Measurements from ENCODE around the gene P2RY12.

Gene P2RY12

DNA sequence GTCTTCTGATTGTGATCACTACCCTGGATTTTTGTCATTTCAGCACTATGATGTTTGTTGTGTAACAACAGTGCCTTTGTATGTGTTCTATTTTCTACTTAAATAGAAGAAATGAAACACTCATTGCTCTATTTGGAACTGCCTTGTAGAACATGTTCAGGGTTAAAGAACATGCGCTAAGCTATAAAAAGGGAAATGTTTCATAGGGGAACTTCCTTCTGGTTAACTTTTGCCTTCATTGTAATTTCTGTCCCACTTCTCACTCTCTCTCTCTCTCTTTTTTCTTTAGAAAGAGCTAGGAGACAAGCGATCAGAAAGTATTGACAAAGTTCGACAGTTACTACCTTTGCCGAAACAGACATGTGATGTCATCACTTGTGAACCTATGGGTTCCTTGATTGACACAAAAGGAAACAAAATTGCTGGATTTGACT is at the start of gene P2RY12:
Gene P2RY12 (minus strand): TSS at position 13 of the 434 bp plus-strand sequence. CDS start 45,908 bp downstream, outside the sequence.
- peaks cover 53% of the 10 kb centered on the region for H3F3A ChIP-seq (ENCODE audit: control insufficient read depth, insufficient read depth)
- no peaks in the 10 kb centered on the region for H3K79me2 ChIP-seq (ENCODE audit: control insufficient read depth, low read length)
- TF ChIP-seq CTCF (IDR thresholded peaks at IDR 0.05; ENCODE audit: low read depth, low read length, poor library complexity, severe bottlenecking) (no peak), EZH2phosphoT487 (IDR thresholded peaks at IDR 0.05; ENCODE audit: borderline replicate concordance, low read length) (no peak)
- peaks cover 11% of the 10 kb centered on the region; the same call in 1 of the 2 replicates for H3K36me3 ChIP-seq (ENCODE audit: control insufficient read depth, low read length)
- peak within 1 kb of the TSS; percentile 81 for H3K4me2 ChIP-seq (ENCODE audit: low read length)
- H3K4me1 ChIP-seq (ENCODE audit: control insufficient read depth, low read length) = peaks cover 97% of the 10 kb centered on the region
- H3K9me3 ChIP-seq (ENCODE audit: control insufficient read depth, insufficient read depth, low read length) = no peaks in the 10 kb centered on the region
- H4K20me1 ChIP-seq (ENCODE audit: control insufficient read depth, insufficient read depth, low read depth, low read length) = no peaks in the 10 kb centered on the region
- H3K27ac ChIP-seq (ENCODE audit: low read depth, low read length) = peak within 1 kb of the TSS; percentile 91
- H3K27me3 ChIP-seq (ENCODE audit: control insufficient read depth, low read length) = no peaks in the 10 kb centered on the region
- peak within 1 kb of the TSS; percentile 70 for H3K4me3 ChIP-seq (ENCODE audit: low read length)
- no peaks in the 10 kb centered on the region for H3K9me2 ChIP-seq (replicated peaks; ENCODE audit: control insufficient read depth, low read length)

GRCh38 chr3:151432616-151433372 is 48.2 kb upstream of the P2RY12 start:
- Histone ChIP-seq H3K4me1 (ENCODE audit: control insufficient read depth, low read length) (peaks cover 30% of the 10 kb centered on the region), H3K4me2 (ENCODE audit: low read length) (no peak overlapping the region), H4K20me1 (ENCODE audit: control insufficient read depth, insufficient read depth, low read depth, low read length) (no peaks in the 10 kb centered on the region), H3K9me2 (replicated peaks; ENCODE audit: control insufficient read depth, low read length) (no peaks in the 10 kb centered on the region), H3K27me3 (ENCODE audit: control insufficient read depth, low read length) (no peaks in the 10 kb centered on the region), H3K9me3 (ENCODE audit: control insufficient read depth, insufficient read depth, low read length) (no peaks in the 10 kb centered on the region), H3K4me3 (ENCODE audit: low read length) (no peak overlapping the region), H3K79me2 (ENCODE audit: control insufficient read depth, low read length) (no peaks in the 10 kb centered on the region), H3K27ac (ENCODE audit: low read depth, low read length) (no peak overlapping the region), H3F3A (ENCODE audit: control insufficient read depth, insufficient read depth) (no peaks in the 10 kb centered on the region), H3K36me3 (ENCODE audit: control insufficient read depth, low read length) (peaks cover 4% of the 10 kb centered on the region; the same call in 1 of the 2 replicates)
- TF ChIP-seq EZH2phosphoT487 (IDR thresholded peaks at IDR 0.05; ENCODE audit: borderline replicate concordance, low read length) (no peak), CTCF (IDR thresholded peaks at IDR 0.05; ENCODE audit: low read depth, low read length, poor library complexity, severe bottlenecking) (no peak)

- Histone ChIP-seq H4K20me1 (ENCODE audit: control insufficient read depth, insufficient read depth, low read depth, low read length) (no peaks in the 10 kb centered on the region), H3K9me2 (replicated peaks; ENCODE audit: control insufficient read depth, low read length) (no peaks in the 10 kb centered on the region), H3K36me3 (ENCODE audit: control insufficient read depth, low read length) (peaks cover 4% of the 10 kb centered on the region; the same call in 1 of the 2 replicates), H3K4me2 (ENCODE audit: low read length) (no peak overlapping the region), H3K4me1 (ENCODE audit: control insufficient read depth, low read length) (peaks cover 31% of the 10 kb centered on the region), H3K27ac (ENCODE audit: low read depth, low read length) (no peak overlapping the region), H3K27me3 (ENCODE audit: control insufficient read depth, low read length) (no peaks in the 10 kb centered on the region), H3K9me3 (ENCODE audit: control insufficient read depth, insufficient read depth, low read length) (no peaks in the 10 kb centered on the region), H3F3A (ENCODE audit: control insufficient read depth, insufficient read depth) (no peaks in the 10 kb centered on the region), H3K79me2 (ENCODE audit: control insufficient read depth, low read length) (no peaks in the 10 kb centered on the region), H3K4me3 (ENCODE audit: low read length) (no peak overlapping the region)
- TF ChIP-seq CTCF (IDR thresholded peaks at IDR 0.05; ENCODE audit: low read depth, low read length, poor library complexity, severe bottlenecking) (no peak), EZH2phosphoT487 (IDR thresholded peaks at IDR 0.05; ENCODE audit: borderline replicate concordance, low read length) (no peak)
Observed at GRCh38 chr3:151431940-151432339, 47.4 kb upstream of the P2RY12 start.

All from DOHH2 (cell line).